Measurements from ENCODE around the gene SLC15A3. TPM values are rescaled to one million over a fixed set of nuclear protein-coding genes. Genes with fewer than 3 reads are reported as not detected.
A peak's percentile ranks its signal among the peaks of the same experiment; 100 is the strongest.

SLC15A3 gene
- total and polyA plus RNA-seq, 7 experiments from 2014 or later: 0.85 to 101 (median 10.2) TPM

DNA sequence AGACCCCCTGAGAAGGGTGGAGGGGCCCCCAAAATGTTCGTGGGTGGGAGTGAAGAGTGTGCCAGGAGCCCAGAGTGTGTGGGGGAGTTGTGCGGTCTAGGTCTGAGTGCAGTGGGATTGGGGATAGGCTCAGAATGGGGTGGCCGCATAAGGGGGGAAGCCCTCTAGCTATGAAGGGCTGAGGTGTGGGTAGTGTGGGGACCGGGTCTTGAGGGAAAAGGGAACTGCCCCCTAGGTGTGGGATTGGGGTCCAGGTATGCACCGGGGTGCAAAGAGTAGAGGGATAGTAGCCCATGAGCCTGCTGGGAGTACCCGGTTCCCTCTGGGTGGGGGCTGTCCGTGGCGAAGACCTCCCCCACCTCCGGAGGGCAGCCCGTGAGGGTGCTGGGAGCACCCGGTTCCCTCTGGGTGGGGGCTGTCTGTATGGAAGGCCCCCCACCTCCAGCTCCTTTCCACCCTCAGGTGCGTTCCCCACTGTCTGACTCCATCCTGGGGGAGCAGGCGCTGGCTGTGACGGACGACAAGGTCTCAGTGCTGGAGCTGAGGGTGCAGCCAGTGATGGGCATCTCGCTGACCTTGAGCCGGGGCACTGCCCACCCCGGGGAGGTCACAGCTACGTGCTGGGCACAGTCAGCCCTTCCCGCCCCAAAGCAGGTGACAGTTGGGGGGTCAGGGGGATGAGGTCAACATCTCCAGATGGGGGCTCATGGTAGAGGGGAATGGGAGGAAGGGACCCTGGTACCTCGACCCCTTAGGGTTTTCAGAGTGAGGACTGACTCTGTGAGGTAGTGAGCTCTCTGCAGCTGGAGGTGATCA lies 17.0 kb downstream of the SLC15A3 start:
- Mint-ChIP-seq H3K27me3 (peaks cover 0 to 7% (median 0%) of the 10 kb centered on the region in 5 donors), H3K4me1 (peaks cover 0 to 5% (median 0%) of the 10 kb centered on the region in 7 donors), H3K4me3 (no peak overlapping the region), H3K9me3 (no peaks in the 10 kb centered on the region), H3K36me3 (peaks cover 0 to 13% (median 0%) of the 10 kb centered on the region in 5 donors), H3K27ac (no peak overlapping the region)
- no peaks in the 10 kb centered on the region for H3K9me3 ChIP-seq (ENCODE audit: control insufficient read depth in 2 of 3, low read length in 3 of 3)
- H3K36me3 ChIP-seq (ENCODE audit: control insufficient read depth in 2 of 3, insufficient read depth in 3 of 3, low read length in 3 of 3): peaks cover 0 to 7% (median 0%) of the 10 kb centered on the region in 3 experiments
- no peaks in the 10 kb centered on the region for H3K4me1 ChIP-seq (ENCODE audit: control insufficient read depth in 2 of 2, insufficient read depth in 2 of 2, low read length in 2 of 2)
- ATAC-seq (peak; percentile 9), DNase-seq (no peak)
- H3K27ac ChIP-seq (ENCODE audit: low read depth, low read length): no peak overlapping the region
- CTCF ChIA-PET: interaction anchor here (0.6 to 0.9 kb wide), 2 partner anchors 20 to 143 kb away, joined by 3 read pairs; no protein-coding TSS in a partner anchor
- intact Hi-C loops (cut with micrococcal nuclease): no loop called here
- POLR2A ChIA-PET: interaction anchor here (1.0 to 1.2 kb wide), 2 partner anchors 20 to 167 kb away, joined by 3 to 6 read pairs; partner anchors contain the start of gene CD5
- no peaks in the 10 kb centered on the region for H3K27me3 ChIP-seq (ENCODE audit: control insufficient read depth in 2 of 2, insufficient read depth in 2 of 2, low read length in 2 of 2)
- H3K4me3 ChIP-seq (ENCODE audit: low read length): no peak overlapping the region

- no peaks in the 10 kb centered on the region for H3K4me1 ChIP-seq (ENCODE audit: control insufficient read depth in 2 of 2, insufficient read depth in 2 of 2, low read length in 2 of 2)
- peaks cover 0 to 13% (median 0%) of the 10 kb centered on the region in 5 donors for H3K36me3 Mint-ChIP-seq
- H3K4me3 Mint-ChIP-seq: no peak overlapping the region
- CTCF ChIA-PET: interaction anchor here (0.6 to 0.9 kb wide), 2 partner anchors 20 to 144 kb away, joined by 3 read pairs; no protein-coding TSS in a partner anchor
- peak; percentile 17 for ATAC-seq
- no peak overlapping the region for H3K27ac Mint-ChIP-seq
- POLR2A ChIA-PET: interaction anchor here (1.2 kb wide), 1 partner anchor 19 kb away, joined by 3 read pairs; no protein-coding TSS in a partner anchor
- no peak overlapping the region for H3K4me3 ChIP-seq (ENCODE audit: low read length)
- H3K27me3 Mint-ChIP-seq: peaks cover 0 to 14% (median 0%) of the 10 kb centered on the region in 5 donors
- H3K36me3 ChIP-seq (ENCODE audit: control insufficient read depth in 2 of 3, insufficient read depth in 3 of 3, low read length in 3 of 3): peaks cover 0 to under 1% (median 0%) of the 10 kb centered on the region in 3 experiments
- H3K4me1 Mint-ChIP-seq: peaks cover 0 to 1% (median 0%) of the 10 kb centered on the region in 7 donors
- no peaks in the 10 kb centered on the region for H3K9me3 ChIP-seq (ENCODE audit: control insufficient read depth in 2 of 3, low read length in 3 of 3)
- intact Hi-C loops (cut with micrococcal nuclease): no loop called here
- no peak overlapping the region for H3K27ac ChIP-seq (ENCODE audit: low read depth, low read length)
- no peaks in the 10 kb centered on the region for H3K27me3 ChIP-seq (ENCODE audit: control insufficient read depth in 2 of 2, insufficient read depth in 2 of 2, low read length in 2 of 2)
- DNase-seq: no peak
- no peaks in the 10 kb centered on the region for H3K9me3 Mint-ChIP-seq
Measured at GRCh38 chr11:60934124-60934789, 17.7 kb downstream of the SLC15A3 start.

- H3K4me3 Mint-ChIP-seq: no peak overlapping the region
- intact Hi-C loops (cut with micrococcal nuclease): no loop called here
- ChIA-PET POLR2A (interaction anchor here (0.6 kb wide), 1 partner anchor 10 kb away, joined by 3 read pairs; no protein-coding TSS in a partner anchor), CTCF (interaction anchor here (0.9 kb wide), 1 partner anchor 19 kb away, joined by 3 read pairs; no protein-coding TSS in a partner anchor)
- H3K27ac Mint-ChIP-seq: no peak overlapping the region
- Histone ChIP-seq H3K36me3 (ENCODE audit: control insufficient read depth in 2 of 3, insufficient read depth in 3 of 3, low read length in 3 of 3) (no peaks in the 10 kb centered on the region), H3K4me1 (ENCODE audit: control insufficient read depth in 2 of 2, insufficient read depth in 2 of 2, low read length in 2 of 2) (no peaks in the 10 kb centered on the region), H3K27ac (ENCODE audit: low read depth, low read length) (no peak overlapping the region), H3K27me3 (ENCODE audit: control insufficient read depth in 2 of 2, insufficient read depth in 2 of 2, low read length in 2 of 2) (no peaks in the 10 kb centered on the region), H3K9me3 (ENCODE audit: control insufficient read depth in 2 of 3, low read length in 3 of 3) (no peaks in the 10 kb centered on the region), H3K4me3 (ENCODE audit: low read length) (no peak overlapping the region)
- DNase-seq (no peak), ATAC-seq (no peak)
- peaks cover 0 to 1% (median 0%) of the 10 kb centered on the region in 7 donors for H3K4me1 Mint-ChIP-seq
- no peaks in the 10 kb centered on the region for H3K9me3 Mint-ChIP-seq
- peaks cover 0 to 16% (median 0%) of the 10 kb centered on the region in 5 donors for H3K27me3 Mint-ChIP-seq
- H3K36me3 Mint-ChIP-seq: peaks cover 0 to 7% (median 0%) of the 10 kb centered on the region in 5 donors
Measured at GRCh38 chr11:60933416-60934123, 18.4 kb downstream of the SLC15A3 start.

GRCh38 chr11:60932605-60933356 lies 19.2 kb downstream of the SLC15A3 start:
- H3K27ac ChIP-seq (ENCODE audit: low read depth, low read length): no peak overlapping the region
- Mint-ChIP-seq H3K9me3 (no peaks in the 10 kb centered on the region), H3K36me3 (peaks cover 0 to 5% (median 0%) of the 10 kb centered on the region in 5 donors), H3K27ac (no peak overlapping the region), H3K27me3 (peaks cover 0 to 16% (median 0%) of the 10 kb centered on the region in 5 donors), H3K4me1 (peaks cover 0 to 1% (median 0%) of the 10 kb centered on the region in 7 donors), H3K4me3 (no peak overlapping the region)
- no peaks in the 10 kb centered on the region for H3K9me3 ChIP-seq (ENCODE audit: control insufficient read depth in 2 of 3, low read length in 3 of 3)
- DNase-seq: no peak
- ATAC-seq: no peak
- no peaks in the 10 kb centered on the region for H3K27me3 ChIP-seq (ENCODE audit: control insufficient read depth in 2 of 2, insufficient read depth in 2 of 2, low read length in 2 of 2)
- ChIA-PET CTCF (no interaction called here), POLR2A (interaction anchor here (0.6 kb wide), 1 partner anchor 10 kb away, joined by 3 read pairs; no protein-coding TSS in a partner anchor)
- no peaks in the 10 kb centered on the region for H3K4me1 ChIP-seq (ENCODE audit: control insufficient read depth in 2 of 2, insufficient read depth in 2 of 2, low read length in 2 of 2)
- intact Hi-C loops (cut with micrococcal nuclease): no loop called here
- no peaks in the 10 kb centered on the region for H3K36me3 ChIP-seq (ENCODE audit: control insufficient read depth in 2 of 3, insufficient read depth in 3 of 3, low read length in 3 of 3)
- H3K4me3 ChIP-seq (ENCODE audit: low read length): no peak overlapping the region

DNA sequence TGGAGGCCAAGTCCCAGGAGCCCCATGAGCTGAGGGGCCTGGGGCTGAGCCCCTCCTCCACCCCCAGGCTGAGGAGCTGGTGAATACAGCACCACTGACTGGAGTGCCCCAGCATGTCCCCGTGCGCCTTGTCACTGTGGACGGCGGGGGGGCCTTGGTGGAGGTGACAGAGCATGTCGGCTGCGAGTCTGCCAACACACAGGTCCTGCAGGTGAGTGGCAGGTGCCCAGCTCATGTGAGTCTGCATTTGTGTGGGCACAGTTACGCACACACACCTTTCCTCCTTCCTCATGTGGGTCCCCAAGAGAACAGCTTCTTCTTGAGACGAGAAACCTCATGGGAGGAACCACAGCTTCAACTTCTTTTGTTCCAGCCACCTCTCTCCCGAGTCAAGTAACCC lies 20.1 kb downstream of the SLC15A3 start:
- H3K27me3 Mint-ChIP-seq: peaks cover 0 to 24% (median 0%) of the 10 kb centered on the region in 5 donors
- POLR2A ChIA-PET: no interaction called here
- no peaks in the 10 kb centered on the region for H3K36me3 Mint-ChIP-seq
- intact Hi-C loops (cut with micrococcal nuclease): no loop called here
- no peak overlapping the region for H3K27ac Mint-ChIP-seq
- H3K27me3 ChIP-seq (ENCODE audit: control insufficient read depth in 2 of 2, insufficient read depth in 2 of 2, low read length in 2 of 2): no peaks in the 10 kb centered on the region
- CTCF ChIA-PET: no interaction called here
- no peaks in the 10 kb centered on the region for H3K4me1 ChIP-seq (ENCODE audit: control insufficient read depth in 2 of 2, insufficient read depth in 2 of 2, low read length in 2 of 2)
- DNase-seq (no peak), ATAC-seq (peak; percentile 9)
- no peak overlapping the region for H3K4me3 ChIP-seq (ENCODE audit: low read length)
- no peaks in the 10 kb centered on the region for H3K36me3 ChIP-seq (ENCODE audit: control insufficient read depth in 2 of 3, insufficient read depth in 3 of 3, low read length in 3 of 3)
- H3K4me3 Mint-ChIP-seq: no peak overlapping the region
- no peak overlapping the region for H3K27ac ChIP-seq (ENCODE audit: low read depth, low read length)
- no peaks in the 10 kb centered on the region for H3K9me3 ChIP-seq (ENCODE audit: control insufficient read depth in 2 of 3, low read length in 3 of 3)
- H3K9me3 Mint-ChIP-seq: no peaks in the 10 kb centered on the region
- peaks cover 0 to 1% (median 0%) of the 10 kb centered on the region in 7 donors for H3K4me1 Mint-ChIP-seq

- H3K27me3 Mint-ChIP-seq: peaks cover 0 to 39% (median 6%) of the 10 kb centered on the region in 5 donors
- H3K27ac ChIP-seq (ENCODE audit: low read depth, low read length): no peak overlapping the region
- H3K4me3 Mint-ChIP-seq: no peak overlapping the region
- H3K9me3 Mint-ChIP-seq: no peaks in the 10 kb centered on the region
- ChIA-PET POLR2A (no interaction called here), CTCF (interaction anchor here (0.9 kb wide), 1 partner anchor 14 kb away, joined by 3 read pairs; no protein-coding TSS in a partner anchor)
- intact Hi-C loops (cut with micrococcal nuclease): no loop called here
- no peak for DNase-seq
- H3K4me1 Mint-ChIP-seq: peaks cover 0 to 8% (median 5%) of the 10 kb centered on the region in 7 donors
- H3K27me3 ChIP-seq (ENCODE audit: control insufficient read depth in 2 of 2, insufficient read depth in 2 of 2, low read length in 2 of 2): peaks cover 0 to 2% of the 10 kb centered on the region in 2 donors
- no peaks in the 10 kb centered on the region for H3K9me3 ChIP-seq (ENCODE audit: control insufficient read depth in 2 of 3, low read length in 3 of 3)
- no peak overlapping the region for H3K27ac Mint-ChIP-seq
- no peaks in the 10 kb centered on the region for H3K36me3 Mint-ChIP-seq
- no peak overlapping the region for H3K4me3 ChIP-seq (ENCODE audit: low read length)
- H3K36me3 ChIP-seq (ENCODE audit: control insufficient read depth in 2 of 3, insufficient read depth in 3 of 3, low read length in 3 of 3): no peaks in the 10 kb centered on the region
- no peak for ATAC-seq
- H3K4me1 ChIP-seq (ENCODE audit: control insufficient read depth in 2 of 2, insufficient read depth in 2 of 2, low read length in 2 of 2): peaks cover 0 to under 1% of the 10 kb centered on the region in 2 donors
Measured at GRCh38 chr11:60930394-60930793, 21.6 kb downstream of the SLC15A3 start.
